ENCODE measurements around the gene WNT3.
A peak's percentile ranks its signal among the peaks of the same experiment; 100 is the strongest.

The WNT3 gene

DNA sequence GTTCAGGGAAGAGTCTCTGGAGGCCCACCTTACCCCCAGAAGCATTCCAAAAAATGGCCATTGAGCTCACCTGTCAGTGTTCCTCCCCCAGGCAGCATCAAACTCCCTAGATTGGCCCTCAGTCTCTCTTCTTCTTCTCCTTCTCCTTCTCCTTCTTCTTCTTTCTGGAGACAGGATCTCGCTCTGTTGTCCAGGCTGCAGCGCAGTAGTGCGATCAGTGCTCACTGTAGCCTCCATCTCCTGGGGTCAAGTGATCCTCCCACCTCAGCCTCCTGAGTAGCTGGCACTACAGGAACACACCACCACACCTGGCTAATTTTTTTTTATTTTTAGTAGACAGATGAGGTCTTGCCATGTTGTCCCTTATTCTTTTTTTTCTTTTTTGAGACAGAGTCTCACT, 16.4 kb upstream of the WNT3 start:
- DNase-seq (ENCODE audit: low read depth in 3 of 3), result no peak

- DNase-seq (ENCODE audit: low read depth in 3 of 3), result no peak
Measured at GRCh38 chr17:46833840-46834208, 15.3 kb upstream of the WNT3 start.

- DNase-seq (ENCODE audit: low read depth in 3 of 3), result no peak
Measured at GRCh38 chr17:46832945-46833839, 14.7 kb upstream of the WNT3 start.

DNA sequence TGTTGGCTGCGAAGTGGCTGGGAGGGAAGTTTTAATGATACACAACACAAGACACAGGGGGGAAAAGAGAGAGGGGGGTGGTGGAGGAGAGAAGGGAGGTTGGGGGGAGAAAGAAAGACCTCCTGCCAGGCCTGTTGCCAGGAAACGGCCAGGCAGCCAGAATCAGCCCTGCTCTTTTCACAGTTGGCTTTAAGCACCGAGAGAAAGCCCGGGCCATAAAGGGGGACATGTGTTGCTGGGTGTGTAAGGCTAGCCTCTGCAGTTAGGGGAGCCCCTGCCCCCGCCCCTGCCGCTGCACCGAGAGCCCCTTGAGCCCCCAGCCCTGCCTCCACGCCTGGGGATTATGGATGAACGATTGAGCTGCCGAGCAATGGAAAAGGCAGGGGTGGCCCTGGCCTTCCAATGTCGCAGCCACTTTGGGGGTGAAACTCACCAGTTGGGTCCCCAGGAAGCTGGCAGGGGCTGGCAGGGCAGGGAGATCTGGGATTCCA, 13.9 kb upstream of the WNT3 start:
- DNase-seq (ENCODE audit: low read depth in 3 of 3), result no peak

- no peak for DNase-seq (ENCODE audit: low read depth in 3 of 3)
Measured at GRCh38 chr17:46831573-46832330, 13.3 kb upstream of the WNT3 start.

DNA sequence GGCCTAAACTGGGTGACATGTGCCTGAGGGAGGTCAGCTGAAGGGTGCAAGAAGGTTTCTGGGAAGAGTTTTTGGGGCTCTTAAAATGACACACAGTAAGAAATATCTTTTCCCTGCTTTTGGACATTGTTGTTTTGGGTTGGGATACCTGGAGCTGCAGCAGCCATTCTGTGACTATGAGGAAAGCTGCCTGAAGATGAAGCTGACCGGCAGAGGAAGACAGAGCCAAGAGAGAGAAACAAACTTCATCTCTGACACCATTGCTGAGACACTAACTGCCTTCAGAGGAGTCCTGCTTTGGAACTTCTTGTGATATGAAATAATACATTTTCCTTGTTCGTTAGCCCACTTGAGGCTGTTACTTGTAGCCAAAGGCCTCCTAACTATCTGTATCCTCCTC, 8.8 kb upstream of the WNT3 start:
- no peak for DNase-seq (ENCODE audit: low read depth in 3 of 3)

DNA sequence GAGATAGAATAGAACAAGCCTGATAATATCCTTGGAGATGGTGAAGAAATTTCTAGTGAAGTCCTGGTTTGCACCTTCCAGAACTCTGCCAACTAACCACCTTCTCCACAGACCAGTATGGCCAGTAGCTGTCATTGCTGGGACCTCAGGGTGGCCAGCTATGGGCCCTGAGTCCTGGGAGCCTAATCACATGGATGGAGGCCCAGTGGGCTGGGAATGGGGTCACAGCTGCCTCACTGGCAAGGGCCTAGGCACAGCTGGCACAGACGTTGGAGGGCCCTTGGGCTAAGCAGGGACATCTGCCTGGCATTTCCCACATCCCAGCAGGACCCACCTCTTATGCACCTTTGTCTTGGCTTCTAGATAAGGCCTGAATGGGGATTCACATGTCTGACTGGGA, 7.6 kb upstream of the WNT3 start:
- DNase-seq (ENCODE audit: low read depth in 3 of 3), result no peak

- DNase-seq (ENCODE audit: low read depth in 3 of 3), result no peak
Measured at GRCh38 chr17:46823657-46824056, 5.2 kb upstream of the WNT3 start.

DNA sequence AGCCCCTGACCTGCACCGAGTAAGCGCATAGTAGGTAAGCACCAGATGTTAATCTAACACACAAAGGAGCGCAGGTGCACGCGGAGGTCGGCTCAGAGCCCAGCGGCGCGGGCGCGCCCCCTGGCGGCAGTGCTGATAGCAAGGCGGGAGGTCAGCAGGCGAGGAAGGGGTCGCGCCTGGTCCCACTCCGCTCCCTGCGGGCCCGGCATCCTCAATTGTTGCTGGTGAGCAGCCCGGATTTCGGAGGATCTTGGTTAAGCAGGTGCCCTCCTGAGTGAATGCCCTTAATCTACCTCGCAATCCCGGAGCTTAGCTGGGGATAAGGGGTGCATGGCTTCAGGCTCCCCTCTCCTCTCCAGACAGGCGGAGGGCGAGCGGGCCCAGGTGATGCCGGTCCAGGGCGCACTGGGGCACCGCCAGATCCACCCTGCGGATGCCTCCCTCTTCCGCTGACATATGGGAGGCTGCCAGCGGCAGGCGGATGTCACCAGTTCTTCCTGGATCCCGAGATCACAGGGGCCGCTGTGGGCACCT, 4.0 kb upstream of the WNT3 start:
- peak in 1 of 3 experiments; percentile 39 for DNase-seq (ENCODE audit: low read depth in 3 of 3)

GRCh38 chr17:46821482-46822387, 3.2 kb upstream of the WNT3 start:
- DNase-seq (ENCODE audit: low read depth in 3 of 3), result no peak

GRCh38 chr17:46820592-46821450, 2.3 kb upstream of the WNT3 start:
- no peak for DNase-seq (ENCODE audit: low read depth in 3 of 3)

GRCh38 chr17:46819906-46820351, 1.4 kb upstream of the WNT3 start:
- DNase-seq (ENCODE audit: low read depth in 3 of 3), result no peak

GRCh38 chr17:46818929-46819859, 702 bp upstream of the WNT3 start:
- no peak for DNase-seq (ENCODE audit: low read depth in 3 of 3)

GRCh38 chr17:46817901-46818209, 637 bp downstream of the WNT3 start:
- DNase-seq (ENCODE audit: low read depth in 3 of 3), result no peak

DNA sequence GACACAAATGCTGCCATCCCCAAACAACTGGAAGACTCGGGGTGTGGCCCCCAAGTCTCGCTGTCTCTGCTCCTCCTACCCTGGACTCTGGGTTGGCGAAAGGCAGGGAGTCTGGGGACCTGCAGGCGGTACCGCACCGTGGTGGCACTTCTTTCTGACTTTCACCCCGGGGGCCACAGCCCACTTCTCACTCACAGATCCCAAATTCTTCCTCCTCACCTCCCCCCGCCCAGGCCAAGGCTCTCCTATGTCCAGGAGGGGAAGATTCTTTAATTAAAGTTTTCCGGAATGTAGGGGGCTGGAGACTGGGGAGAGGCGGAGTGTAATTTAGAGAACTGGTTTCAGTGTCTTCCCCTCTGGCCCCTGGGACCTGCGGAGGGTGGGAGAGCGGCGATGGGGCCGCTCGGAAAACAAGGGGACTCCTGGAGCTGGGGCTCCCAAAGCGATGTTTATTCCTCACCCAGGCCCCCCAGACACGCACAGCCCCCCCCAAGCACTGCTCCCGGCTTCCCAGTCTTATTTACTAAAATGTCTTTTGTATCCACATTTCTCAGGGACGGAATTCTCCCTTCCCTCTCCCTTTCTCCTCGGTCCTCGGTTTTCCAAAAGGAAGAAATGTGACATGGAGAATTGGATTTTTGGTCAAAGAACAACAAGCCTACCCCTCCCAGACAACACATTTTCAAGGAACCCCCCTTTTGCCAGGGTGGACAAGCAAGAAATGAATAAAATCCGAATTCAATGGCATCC, 1.2 kb downstream of the WNT3 start:
- no peak for DNase-seq (ENCODE audit: low read depth in 3 of 3)

DNA sequence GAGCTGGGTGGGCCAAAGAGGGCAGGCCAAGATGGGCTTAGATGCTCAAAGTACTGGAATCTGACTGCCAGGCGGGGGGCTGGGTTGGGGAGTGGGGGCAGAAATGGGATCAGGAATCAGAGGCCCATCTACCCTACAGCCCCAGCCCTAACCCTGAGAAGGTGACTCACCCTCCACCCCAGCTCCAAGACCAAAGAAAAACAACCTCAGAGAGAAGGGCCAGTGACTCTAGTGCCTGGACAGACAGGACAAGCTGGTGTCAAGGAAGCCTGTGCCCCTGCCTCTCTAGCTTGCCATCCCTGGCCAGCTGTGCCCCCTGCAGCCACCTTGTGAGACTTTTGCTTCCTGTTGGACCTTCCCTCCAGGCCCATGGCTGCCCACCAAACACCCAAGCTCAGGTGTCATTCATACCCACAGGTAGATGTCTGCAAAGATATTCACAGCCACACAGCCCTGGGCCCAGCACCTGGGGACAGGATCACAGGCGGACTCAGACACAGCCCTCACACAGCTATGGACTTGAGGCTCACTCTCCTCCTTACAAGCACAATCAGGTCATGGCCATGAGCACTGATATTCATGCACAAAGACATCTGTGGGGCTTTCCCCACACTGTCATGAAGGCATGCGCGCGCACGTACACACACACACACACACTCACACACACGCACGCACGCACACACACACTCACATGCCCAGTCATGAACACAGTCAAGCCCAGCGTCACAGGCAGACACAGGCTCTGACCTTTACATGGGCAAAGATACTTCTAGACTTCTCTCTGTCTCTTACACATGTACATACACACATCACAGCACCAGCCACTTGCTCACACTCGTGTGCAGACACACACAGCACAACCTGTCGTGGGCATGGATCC, 2.8 kb downstream of the WNT3 start:
- no peak for DNase-seq (ENCODE audit: low read depth in 3 of 3)

GRCh38 chr17:46814446-46814845, 4.0 kb downstream of the WNT3 start:
- DNase-seq (ENCODE audit: low read depth in 3 of 3), result no peak

DNA sequence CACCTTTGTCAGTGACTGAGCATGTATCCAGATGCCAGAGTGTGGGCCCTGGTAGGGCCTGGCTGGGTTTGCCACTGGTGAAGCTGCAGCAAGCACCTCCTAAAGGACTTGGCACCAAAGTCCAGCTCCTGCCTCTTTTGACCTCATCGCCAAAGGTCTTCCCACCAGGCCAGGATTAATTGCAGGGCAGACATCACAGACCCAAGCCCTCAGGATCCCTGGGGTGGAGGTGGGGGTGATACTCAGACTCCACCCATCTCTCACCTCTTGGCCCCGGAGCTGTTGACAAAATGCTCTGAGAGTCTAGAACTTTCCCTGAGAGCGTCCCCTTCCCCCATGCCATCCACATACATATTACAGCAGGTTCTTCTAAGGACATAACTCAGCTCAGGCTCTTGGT, 4.6 kb downstream of the WNT3 start:
- no peak for DNase-seq (ENCODE audit: low read depth in 3 of 3)
